Stimulated activated CD8-positive, alpha-beta memory T cell treated with anti-CD3 and anti-CD28 coated beads, Interleukin-12 subunit alpha, Interleukin-12 subunit beta, amount 100 ng/mL, for 24 hours (primary cell): Measurements from ENCODE around the gene NLRC3.
"Not testable (repeated sequence)": the region's sequence is repeated elsewhere in the genome, so short reads cannot be mapped to it uniquely, and the experiment has no call there.

ENCODE experiments used
- DNase-seq: peaks from one replicate; pipeline ENCODE4 v3.0.0-alpha.2; 2020; ENCODE audit errors: extremely low read depth

The NLRC3 gene

GRCh38 chr16:3546986-3547682, 30.1 kb downstream of the NLRC3 start:
- DNase-seq, result no peak

- no peak for DNase-seq
These were observed 34.4 kb downstream of the NLRC3 start for GRCh38 chr16:3542601-3543373.

DNA sequence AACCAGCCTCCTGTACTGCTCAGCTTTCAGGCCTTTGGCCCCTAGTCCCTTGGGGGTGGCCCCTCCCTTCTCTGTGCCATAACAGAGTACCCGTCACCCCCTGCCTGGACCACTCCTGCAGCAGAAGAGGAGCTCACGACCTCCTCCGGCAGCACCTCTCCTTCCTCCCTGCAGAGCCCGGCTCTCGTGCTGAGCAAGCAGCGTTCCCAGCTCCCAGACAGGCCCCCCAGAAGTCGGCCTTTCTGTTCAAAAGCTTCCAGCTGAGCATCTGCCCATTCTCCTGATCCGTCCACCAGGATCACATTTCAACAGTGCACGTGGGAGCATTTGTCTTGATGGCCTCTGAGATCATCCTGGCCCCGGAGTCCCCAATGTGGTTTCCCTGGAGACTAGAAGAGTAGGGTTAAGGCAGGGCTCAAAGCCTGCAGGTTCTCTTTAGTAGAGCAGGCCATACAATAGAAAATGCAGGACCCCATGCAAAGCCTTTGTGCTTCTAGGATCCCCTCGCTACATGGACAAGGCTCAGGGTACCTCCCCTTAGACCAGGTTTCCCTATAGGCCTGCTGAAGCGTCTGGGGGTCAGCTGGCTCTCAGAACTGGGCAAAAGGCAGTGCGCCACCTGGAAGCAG, 35.6 kb downstream of the NLRC3 start:
- DNase-seq, result no peak

GRCh38 chr16:3538222-3538621, 39.0 kb downstream of the NLRC3 start:
- no peak for DNase-seq

DNA sequence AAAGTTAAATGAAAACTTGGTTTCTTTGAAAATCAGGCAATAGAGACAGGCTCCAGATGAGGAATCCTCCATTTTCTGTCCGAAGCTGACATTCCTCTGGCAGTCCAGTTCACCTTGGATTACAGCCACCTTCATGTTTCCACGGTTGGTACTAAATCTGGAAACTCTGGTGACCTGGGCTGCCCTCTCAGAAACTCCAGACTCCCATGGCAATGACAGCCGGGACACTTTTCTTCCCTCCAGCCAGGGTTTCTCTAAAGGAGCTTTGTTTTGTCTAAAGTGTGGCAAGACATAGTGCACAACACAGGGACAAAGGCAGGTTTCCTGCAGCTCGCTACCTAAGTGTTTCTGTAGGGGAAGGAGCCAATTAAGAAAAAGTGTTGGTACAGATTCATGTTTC, 40.4 kb downstream of the NLRC3 start:
- DNase-seq, result no peak

- DNase-seq, result no peak
These were observed 40.9 kb downstream of the NLRC3 start for GRCh38 chr16:3536271-3536731.

- DNase-seq, result no peak
These were observed 43.1 kb downstream of the NLRC3 start for GRCh38 chr16:3534126-3534525.

DNA sequence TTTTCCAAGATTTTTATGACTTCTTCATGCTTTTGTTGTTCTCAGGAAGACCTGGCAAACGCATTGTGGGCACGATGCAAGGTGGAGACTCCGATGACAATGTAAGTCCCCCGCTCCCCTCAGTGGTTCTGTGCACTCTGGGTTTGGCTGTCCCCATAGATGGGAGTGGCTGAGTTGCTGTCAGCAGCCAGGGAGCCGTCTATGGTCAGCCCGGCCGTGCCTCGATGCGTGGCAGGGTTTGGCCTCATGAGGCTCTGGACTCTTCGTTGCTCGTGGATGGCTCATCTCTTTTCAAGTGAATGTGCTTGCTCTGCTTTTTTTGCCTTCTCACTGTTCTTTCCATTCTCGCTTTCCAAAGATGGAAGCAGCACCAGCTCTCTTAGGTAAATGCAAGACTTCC, 44.5 kb downstream of the NLRC3 start:
- DNase-seq, result no peak

DNA sequence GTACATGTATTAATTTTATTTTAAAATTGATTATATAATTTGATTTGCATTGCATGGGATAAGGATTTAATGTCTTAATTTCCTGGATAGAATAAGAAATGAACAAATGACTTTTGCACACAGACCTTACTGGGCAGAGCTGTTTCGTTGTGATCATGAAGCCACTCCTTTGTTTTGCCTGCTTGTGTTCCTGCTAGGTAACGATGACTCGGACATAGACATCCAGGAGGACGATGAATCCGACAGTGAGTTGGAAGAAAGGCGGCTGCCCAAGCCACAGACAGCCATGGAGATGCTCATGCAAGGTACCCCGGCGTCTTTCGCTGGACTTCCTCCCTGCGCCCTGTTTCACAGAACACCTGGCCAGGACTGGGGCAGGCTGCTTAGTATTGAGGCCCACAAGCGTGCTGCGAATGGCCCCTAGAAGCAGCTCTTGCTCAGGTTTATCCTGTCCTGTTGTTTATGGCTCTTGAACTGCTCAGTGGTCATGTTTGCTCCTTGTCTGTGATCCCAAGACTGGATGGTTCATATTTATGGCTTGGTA, 46.8 kb downstream of the NLRC3 start:
- DNase-seq, result no peak

DNA sequence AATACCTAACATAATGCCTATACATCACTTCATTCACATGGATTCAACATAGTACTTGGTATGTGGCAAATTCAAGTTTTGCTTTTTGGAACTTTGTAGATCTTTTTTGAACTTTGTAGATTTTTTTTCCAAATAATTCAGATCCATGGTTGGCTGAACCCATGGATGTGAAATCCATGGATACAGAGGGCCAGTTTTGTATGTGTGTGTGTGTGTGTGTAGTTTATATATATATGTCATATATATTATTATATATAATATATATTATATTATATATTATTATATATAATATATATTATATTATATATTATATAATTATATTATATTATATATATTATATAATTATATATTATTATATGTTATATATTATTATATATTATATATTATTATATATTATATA, 48.0 kb downstream of the NLRC3 start:
- no peak for DNase-seq

DNA sequence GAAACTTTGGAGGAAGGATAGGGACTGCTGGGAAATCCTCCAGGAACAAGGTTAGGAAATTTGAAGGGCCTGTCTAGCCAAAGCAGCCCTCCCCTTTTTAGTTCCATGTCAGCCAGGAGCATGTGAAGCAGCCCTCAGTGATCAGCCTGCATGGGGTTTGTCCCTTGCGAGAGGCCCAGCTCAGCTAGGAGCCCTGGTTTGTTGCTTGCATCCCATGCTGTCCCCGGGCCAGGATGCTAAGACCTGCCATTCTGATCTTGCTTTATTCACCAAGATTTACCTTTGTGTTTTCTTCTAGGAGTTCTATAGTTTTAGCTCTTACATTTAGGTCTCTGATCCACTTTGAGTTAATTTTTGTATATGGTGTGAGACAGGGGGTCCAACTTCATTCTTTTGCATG, 48.8 kb downstream of the NLRC3 start:
- no peak for DNase-seq

DNA sequence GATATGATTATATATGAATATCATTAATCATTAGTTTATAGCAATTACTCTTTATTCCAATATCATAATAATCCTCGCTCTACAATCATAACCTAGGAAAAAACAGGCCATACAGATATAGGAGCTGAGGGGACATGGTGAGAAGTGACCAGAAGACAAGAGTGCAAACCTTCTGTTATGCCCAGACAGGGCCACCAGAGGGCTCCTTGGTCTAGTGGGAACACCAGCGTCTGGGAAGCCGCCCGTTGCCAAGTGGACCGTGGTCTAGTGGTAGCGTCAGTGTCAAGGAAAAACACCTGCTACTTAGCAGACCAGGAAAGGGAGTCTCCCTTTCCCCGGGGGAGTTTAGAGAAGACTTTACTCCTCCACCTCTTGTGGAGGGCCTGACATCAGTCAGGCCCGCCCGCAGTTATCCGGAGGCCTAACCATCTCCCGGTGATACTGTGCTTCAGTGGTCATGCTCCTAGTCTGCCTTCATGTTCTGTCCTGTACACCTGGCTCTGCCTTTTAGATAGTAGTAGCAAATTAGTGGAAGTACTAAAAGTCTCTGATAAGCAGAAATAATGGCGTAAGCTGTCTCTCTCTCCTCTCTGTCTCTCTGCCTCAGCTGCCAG, 49.9 kb downstream of the NLRC3 start:
- DNase-seq, result not testable (repeated sequence)

- DNase-seq, result no peak
These were observed 51.3 kb downstream of the NLRC3 start for GRCh38 chr16:3525951-3526350.

DNA sequence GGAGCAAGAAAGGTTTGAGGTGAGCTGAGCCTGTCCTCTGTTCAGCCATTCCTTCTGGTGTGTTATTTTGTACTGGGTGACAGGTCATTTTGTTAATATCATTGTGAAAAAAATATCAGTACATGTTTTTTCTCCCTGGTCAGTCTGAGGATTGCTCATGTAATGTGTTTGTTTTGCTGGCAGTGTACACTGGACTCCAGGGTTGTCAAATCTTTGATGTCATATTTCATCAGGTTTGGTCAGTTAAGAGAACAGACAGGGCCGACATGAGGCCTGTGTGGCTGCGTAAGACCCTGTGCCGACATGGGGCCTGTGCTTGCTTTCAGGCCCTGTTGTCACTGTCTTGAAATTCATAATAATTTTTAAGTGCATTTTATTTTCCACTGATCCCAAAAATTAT, 53.9 kb downstream of the NLRC3 start:
- DNase-seq, result no peak

DNA sequence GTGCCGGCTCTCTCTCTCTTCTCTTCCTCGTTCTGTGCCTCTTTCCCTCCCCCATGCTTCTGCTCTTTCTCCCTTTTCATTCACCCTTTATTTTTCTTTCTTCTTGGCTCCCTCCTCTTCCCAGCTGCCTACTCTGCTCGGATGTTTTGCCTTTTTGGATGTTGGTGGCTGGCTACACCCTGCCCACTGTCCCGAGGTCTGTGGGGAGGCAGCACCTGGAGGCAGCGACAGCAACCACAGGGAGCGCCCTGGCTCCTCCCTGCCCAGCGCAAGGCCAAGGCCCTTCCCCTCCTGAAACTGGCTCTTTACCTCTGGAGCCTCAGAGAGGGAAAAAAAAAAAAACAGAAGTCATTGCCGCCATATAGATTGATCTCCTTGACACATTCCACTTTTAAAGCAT, 56.4 kb downstream of the NLRC3 start:
- DNase-seq, result no peak

DNA sequence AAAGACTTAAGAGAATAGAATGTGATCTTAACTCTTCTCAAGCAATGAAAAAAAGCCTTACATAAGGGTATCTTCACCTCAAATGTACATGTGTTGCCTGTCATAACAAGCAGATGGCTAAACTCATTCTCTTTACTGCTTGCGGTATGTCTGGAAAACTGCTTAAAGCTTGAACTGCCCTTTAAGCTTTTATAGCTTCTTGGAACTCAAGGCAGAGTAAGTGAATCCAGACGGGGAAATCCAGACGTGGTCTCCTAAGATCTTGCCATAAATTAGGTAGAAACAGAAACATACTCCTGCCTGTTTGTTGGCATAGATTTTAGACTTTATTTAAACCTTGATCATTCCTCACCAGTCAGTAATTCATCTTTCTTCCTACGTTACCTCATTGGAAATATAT, 56.8 kb downstream of the NLRC3 start:
- DNase-seq, result no peak

DNA sequence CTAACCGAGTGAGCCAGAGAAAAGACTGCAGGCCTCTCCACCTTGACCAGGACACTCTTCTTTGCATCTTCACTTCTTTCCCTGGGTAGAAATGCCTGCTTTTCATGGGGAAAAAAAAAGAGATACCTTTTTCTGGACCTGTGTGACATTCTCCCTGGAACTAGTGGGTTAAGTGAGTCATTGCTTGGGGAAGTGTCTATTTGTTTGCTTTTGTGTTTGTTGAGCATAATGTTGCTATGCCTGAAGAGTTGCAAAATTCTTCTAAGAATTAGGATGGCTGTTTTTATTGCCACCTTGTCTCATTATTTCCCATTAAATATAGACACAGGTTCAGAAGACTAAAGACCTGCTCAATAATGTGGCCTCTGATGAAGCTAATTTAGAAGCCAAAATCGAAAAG, 57.6 kb downstream of the NLRC3 start:
- DNase-seq, result no peak

DNA sequence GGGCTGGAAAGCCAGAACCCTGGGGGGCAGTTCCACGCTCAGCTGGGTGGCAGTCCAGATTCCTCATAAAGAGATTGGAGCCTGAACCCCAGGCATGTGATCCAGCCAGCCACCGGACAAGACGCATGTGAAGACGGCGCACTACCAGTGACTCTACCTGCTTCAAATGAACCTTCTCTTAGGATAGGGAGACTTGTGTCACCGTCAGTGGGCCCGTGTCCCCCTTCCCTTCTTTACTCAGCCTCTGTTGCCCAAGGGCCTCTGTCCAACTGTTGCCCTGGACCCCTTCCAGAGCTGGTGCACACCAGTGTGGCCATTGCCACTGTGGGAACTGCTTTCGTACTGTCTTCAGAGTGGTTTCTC, 58.2 kb downstream of the NLRC3 start:
- no peak for DNase-seq

DNA sequence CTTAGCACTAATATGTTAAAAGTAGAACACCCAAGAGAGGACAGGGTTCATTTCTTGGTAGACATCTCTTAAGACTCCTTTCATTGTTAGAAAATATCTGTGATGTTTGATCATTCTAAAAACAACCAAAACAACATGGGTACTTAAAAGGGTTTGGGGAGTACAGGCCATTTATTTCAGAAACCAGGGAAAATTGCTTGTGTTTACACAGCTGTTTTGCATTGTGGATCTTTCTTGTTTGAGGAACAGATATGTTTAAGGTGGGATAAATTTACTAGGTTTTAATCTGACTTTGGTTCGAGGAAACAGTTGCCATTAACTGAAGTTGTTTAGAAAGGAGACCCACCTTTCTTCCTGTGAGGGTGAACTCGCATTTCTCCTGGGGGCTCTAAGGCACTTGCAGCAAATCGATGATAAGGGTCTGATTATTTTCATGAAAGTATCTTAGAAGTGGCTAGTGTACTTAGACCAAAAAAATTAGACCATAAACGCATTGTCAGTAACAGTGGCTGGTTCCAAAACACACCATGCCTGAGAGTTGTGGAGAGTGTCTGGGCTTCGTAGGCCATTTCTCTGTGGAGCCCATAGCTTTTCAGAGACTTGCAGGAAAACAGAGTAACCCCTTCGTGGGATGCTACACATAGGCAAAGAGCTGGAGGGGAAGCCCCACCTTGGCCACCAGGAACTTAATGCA, 58.8 kb downstream of the NLRC3 start:
- DNase-seq, result no peak

DNA sequence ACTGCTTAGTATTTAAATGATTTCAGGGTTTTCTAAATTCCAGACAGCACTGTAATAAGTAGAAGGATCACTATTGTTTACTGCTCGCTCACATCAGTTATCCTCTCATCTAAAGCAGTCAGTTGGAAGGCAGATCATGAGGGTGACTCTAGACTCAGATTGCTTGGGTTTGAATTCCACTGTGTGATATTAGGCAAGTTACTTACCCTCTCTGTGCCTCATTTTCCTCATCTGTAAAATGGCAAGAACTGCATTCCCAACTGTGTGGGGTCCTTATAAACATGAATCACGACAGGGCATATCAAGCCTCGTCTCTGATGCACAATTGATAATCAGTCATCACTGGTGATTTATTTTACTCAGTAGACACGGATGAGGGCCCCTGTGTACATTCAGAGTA, 61.3 kb downstream of the NLRC3 start:
- no peak for DNase-seq

GRCh38 chr16:3514621-3515020, 62.6 kb downstream of the NLRC3 start:
- DNase-seq, result no peak
